GM21717 (cell line): Measurements from ENCODE around the gene SPATA31C1.
"Not testable (repeated sequence)": the region's sequence is repeated elsewhere in the genome, so short reads cannot be mapped to it uniquely, and the experiment has no call there.

Experiments
- ATAC-seq: cut with Tn5 transposase; IDR thresholded peaks from one replicate; pipeline ENCODE4 v1.9.1; 2021; ENCODE audit warnings: mild to moderate bottlenecking, moderate library complexity; ENCODE audit not compliant: unreplicated experiment

SPATA31C1 gene

GRCh38 chr9:87934444-87934843 is 16.7 kb downstream of the SPATA31C1 start:
- not testable (repeated sequence) for ATAC-seq

DNA sequence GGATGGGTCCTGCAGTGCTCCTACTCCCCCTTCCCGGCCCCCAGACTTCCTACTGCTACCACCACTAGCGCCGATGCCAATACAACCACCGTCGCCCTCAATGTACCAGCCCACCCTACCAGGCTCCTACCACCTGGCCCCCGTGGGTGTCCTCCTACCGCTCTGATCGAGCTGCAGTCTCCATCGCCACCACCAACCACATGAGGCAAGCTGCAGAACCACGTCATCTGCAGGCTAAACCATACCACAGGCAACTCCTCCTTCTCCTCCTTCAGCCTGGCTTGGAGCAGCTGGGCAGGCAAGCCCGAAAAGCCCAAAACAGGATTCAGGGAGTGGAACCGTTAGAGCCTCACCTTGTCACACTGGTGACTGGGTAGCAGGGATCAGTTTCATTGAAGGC is 19.6 kb downstream of the SPATA31C1 start:
- ATAC-seq: not testable (repeated sequence)

GRCh38 chr9:87937918-87938317 is 20.2 kb downstream of the SPATA31C1 start:
- ATAC-seq: not testable (repeated sequence)

GRCh38 chr9:87938336-87938735 is 20.6 kb downstream of the SPATA31C1 start:
- ATAC-seq: not testable (repeated sequence)

DNA sequence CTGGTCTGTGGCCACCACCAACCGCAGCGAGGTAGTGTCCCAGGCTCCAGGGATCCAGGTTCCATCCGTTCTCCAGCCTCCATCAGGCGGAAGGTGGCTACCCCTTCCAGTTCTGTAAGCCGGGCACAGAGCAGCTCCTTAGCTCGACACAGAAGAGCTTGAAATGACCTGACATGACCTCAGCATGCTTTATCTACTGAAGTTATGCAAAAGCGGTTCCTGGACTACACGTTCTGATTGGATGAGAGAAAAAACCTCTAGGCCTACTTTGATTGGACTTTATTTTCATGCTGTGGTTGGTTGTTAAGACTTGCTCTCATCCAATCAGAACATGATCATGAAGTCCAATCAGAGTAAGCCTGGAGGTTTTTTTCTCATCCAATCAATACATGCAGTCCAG is 21.3 kb downstream of the SPATA31C1 start:
- not testable (repeated sequence) for ATAC-seq

GRCh38 chr9:87944096-87944495 is 26.3 kb downstream of the SPATA31C1 start:
- no peak for ATAC-seq

GRCh38 chr9:87944682-87945081 is 26.9 kb downstream of the SPATA31C1 start:
- ATAC-seq: no peak

DNA sequence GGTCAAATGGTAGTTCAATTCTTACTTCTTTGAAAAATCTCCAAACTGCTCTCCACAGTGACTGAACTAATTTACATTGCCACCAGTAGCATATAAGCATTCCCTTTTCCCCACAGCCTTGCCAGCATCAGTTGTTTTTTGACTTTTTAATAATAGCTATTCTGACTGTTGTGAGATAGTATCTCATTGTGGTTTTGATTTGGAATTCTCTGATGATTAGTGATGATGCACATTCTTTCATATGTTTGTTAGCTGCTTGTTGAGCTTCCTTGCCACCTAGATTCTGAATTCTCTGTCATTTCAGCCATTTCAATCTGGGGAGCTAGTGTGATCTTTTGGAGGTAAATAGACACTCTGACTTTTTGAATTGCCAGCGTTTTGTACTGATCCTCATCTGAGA is 32.5 kb downstream of the SPATA31C1 start:
- no peak for ATAC-seq

DNA sequence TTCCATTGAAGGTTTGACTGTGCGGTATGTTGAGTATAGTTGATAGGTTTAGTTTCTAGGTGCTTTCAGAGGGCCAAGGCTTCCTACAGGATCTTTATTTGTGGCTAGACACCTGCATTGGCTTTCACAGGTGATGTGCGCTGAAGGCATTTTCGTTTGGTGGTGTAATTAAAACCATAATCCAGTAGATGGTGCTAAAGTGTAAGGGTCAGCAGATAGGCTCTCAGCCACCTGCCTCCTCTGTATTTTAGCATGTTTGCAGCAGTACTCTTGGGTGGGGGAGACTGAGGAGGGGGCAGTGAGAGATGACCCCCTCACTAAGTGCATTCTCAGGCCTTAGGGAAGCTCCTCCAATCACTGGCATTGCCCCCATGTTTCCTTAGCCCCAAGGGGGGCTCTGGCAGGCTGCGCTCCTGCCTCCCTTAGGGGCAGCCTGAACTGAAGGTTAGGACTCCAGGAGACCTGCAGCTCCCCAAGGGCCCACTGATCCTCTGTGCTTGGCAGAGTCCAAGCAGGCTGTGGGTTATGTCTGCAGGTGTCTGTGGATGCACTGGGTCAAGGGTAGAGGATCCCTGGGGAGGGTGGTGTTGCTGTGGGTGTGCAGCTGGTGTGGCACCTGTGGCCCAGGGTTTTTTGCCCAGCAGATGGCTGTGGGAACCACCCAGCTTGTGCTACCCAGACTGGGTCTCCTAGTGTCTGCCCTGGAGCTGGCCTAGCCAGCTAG is 33.2 kb downstream of the SPATA31C1 start:
- no peak for ATAC-seq

DNA sequence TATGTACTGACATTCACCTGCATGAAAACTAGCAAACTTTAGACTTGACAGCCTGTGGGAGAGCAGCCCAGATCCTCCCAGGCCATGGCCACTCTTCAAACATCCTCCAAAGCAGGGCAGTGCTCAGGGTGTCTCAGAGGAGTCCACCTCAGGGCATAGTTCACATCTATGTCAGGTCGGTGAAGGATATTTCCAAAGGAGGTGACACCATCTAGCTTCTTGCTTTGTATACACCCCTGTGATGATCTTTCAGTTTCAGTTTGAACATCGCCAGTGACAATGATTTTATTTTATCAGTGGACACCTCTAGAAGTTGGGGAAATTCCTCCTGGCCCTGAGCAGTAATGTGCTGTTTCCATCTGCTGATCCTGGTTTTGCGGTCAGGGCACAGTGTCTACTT is 36.5 kb downstream of the SPATA31C1 start:
- no peak for ATAC-seq

DNA sequence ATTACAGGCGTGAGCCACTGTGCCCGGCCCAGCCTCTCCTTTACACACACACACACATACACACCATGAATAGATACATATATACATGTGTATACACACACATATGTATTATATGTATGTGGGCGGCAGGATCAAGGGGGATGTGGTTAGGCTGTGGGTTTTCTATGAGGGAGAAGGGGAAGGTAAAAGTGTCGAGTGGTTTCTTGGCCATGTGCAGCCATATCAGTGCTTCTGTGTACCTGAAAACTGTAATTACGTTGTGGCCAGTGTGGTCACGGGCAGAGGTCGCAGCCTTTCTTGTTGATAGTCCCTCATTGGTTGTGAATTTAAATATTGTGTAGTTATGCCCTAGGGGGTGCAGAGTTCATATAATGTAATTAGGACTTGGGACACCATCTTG is 40.1 kb downstream of the SPATA31C1 start:
- ATAC-seq: no peak

DNA sequence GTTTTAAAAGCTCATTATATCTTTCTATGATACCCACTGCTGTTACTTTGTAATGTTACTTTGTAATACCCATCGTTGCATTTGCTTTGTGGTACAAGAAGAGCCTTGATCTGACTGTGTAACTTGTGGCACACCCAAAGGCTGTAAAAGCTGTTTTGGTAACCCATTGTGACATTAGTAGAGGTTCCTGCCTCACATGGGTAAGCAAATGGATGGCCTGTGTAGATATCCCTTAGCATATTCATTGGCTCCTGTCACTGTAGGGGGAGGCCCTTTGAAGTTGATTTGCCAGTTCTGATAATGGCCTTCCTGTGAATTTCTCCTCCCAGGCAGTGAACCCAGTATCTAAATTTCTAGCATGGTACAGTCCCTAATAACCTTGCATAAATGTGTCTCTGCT is 40.8 kb downstream of the SPATA31C1 start:
- no peak for ATAC-seq

DNA sequence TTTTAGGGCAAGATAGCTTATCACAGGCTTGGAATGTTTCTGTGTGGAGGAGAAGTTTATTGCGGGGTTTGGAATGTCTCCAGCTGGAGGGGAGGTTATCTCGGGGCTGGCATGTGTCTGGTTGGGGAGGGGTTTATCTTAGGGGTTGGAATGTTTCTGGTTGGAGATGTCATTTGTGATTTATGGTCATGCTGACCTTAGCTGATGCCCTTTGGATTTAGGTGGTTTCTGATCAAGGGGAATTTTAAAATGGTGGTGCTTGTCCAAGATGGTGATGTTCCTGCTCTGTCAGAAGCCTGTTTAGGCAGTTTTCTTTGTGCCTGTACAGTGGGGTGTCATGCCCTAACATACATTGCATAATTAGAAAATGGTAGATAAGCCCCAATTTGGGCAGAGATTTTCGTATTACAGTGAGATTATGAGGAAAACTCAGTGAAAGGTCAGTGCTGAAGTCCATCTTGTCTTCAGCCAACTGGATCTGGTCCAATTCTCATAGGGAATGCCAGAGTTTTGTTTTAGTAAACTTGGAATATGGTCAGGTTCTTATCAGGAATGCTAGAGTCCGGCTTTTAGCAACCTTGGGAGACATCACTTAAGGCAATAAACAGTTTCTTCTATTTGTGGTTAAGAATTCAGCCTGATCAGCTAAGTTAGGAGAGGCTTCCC is 42.3 kb downstream of the SPATA31C1 start:
- no peak for ATAC-seq

- no peak for ATAC-seq
Measured at GRCh38 chr9:87963770-87964169, 46.0 kb downstream of the SPATA31C1 start.

- ATAC-seq: no peak
Measured at GRCh38 chr9:87964826-87965225, 47.1 kb downstream of the SPATA31C1 start.

GRCh38 chr9:87968155-87968554 is 50.4 kb downstream of the SPATA31C1 start:
- no peak for ATAC-seq

DNA sequence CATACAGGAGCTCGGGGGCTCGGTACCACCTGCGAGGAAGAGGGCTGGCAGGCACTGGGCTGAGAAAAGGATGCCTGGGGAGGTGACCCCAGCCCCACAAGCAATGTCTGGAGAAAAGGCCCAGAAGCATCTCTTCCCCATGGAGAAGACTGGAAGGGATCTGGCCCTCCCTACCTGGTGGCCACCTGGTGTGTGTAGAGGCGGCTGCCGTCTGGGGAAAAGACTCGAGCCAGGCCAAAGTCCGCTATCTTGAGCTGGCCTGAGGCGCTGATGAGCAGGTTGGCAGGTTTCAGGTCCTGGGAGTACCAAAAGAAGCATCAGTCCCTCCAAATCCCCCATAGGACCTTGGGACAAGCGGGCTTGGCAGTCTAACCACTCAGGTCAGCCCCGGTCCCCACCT is 52.8 kb downstream of the SPATA31C1 start:
- ATAC-seq: no peak

GRCh38 chr9:87973122-87973521 is 55.4 kb downstream of the SPATA31C1 start:
- ATAC-seq: no peak
